NCI-H82 treated with DMSO at 0.1 percent for 48 hours (cell line): ENCODE results near the gene OR52A1.
"Not testable (repeated sequence)": the region's sequence is repeated elsewhere in the genome, so short reads cannot be mapped to it uniquely, and the experiment has no call there.

ENCODE experiments used
- DNase-seq: peaks from one replicate; lab custom pipeline; 2025; ENCODE audit not compliant: unreplicated experiment; lab: John Stamatoyannopoulos, UW

OR52A1 gene

DNA sequence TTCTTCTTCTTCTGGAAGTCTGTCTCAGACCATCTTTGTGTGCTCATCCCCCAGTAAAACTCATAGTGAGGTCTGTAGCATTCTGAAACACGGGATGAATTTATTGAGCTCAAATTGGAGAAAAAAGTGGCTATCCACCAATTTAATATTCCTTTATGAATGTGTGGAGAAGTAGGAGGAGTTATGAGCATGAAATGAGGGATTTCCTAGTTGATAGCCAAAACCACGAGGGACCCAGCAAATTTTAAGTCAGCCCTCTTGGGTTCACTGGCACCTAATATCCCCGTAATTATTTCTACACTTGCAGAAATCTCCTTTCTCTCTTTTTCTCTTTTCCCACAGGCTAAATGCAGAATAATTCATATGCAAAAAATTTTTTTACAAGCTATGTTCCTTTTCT lies at the start of gene OR52A1:
TSS of gene OR52A1 (minus strand) at position 101 of the 400 bp plus-strand sequence. CDS start 2,388 bp downstream, outside the sequence.
- no peak for DNase-seq

- no peak for DNase-seq
Measured at GRCh38 chr11:5203366-5203765, 48.8 kb upstream of the OR52A1 start.

DNA sequence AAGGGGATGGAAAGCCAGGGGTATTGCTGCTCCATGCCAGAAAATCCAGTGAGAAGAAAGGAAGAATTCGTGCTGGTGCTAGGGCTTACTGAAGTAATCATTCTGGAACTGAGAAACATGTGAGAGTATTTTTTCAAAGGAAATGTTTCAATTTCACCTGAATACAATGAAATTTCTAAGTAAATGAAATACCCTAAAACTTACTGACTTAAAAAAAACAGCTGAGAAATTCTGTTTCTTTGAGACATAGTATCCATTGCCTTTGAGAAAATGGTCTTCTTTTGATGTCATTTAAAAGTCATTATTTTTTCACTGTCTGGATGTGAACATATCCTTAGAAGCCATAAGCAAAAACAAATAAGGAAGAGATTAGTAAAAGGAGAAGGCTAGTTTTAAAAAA lies 46.0 kb upstream of the OR52A1 start, which contains the start of gene OR51V1:
TSS of gene OR51V1 (minus strand) at position 101 of the 400 bp plus-strand sequence. CDS start at position 101, 0 bp downstream.
- DNase-seq = no peak

- no peak for DNase-seq
Measured at GRCh38 chr11:5198285-5198684, 43.7 kb upstream of the OR52A1 start.

DNA sequence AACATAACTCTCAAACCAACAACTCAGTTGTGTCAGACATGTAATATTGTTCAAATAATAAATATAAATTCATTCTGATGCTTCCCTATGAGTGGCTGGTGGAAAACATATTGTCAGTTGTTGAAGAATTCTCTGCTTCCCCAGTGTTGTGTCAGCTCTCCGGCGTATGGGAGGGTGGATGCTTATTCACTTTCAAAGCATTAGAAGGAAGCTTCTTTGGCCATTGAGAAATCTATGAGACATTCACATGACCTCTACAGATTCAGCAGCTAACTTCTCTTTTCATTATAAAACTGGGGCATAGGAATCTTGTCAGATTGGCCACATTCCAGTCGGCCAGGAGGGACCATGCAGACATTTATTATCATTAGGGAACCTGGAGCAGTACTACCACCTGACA lies 43.0 kb upstream of the OR52A1 start:
- DNase-seq = no peak

- no peak for DNase-seq
Measured at GRCh38 chr11:5196731-5197130, 42.2 kb upstream of the OR52A1 start.

GRCh38 chr11:5196067-5196466 lies 41.5 kb upstream of the OR52A1 start:
- DNase-seq = no peak

DNA sequence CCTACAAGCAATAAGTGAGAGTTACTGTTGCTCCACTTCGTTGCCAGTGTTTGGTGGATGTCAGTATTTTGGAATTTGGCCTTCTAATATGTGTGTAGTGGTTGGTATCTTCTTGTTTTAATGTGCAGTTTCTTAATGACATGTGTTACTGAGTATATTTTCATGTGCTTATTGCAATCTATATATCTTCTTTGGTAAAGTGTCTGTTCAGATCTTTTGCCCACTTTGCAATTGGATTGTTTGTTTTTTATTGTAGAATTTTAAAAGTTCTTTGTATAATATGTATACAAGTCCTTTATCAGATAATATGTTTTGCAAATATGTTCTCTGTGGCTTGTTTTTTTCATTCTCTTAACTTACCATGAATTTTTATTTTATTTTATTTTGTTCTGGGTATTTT lies 38.2 kb upstream of the OR52A1 start:
- no peak for DNase-seq

GRCh38 chr11:5188201-5188600 lies 33.6 kb upstream of the OR52A1 start:
- DNase-seq = no peak

GRCh38 chr11:5178046-5178837 lies 23.7 kb upstream of the OR52A1 start:
- no peak for DNase-seq

DNA sequence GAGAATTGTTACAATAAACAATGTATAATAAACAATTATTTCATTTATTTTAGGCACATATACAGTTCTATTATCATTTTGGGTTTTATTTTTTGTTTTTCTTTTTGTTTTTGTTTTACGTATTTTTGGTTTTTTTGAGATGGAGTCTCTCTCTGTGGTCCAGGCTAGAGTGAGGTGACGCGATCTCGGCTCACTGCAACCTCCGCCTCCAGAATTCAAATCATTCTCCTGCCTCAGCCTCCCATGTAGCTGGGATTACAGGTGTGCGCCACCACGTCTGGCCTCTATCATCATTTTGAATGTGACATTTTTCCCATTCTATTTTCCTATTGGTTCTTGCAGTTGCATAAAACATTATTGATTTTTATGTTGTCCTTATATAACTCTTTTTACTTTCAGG lies 20.4 kb upstream of the OR52A1 start:
- DNase-seq = no peak

DNA sequence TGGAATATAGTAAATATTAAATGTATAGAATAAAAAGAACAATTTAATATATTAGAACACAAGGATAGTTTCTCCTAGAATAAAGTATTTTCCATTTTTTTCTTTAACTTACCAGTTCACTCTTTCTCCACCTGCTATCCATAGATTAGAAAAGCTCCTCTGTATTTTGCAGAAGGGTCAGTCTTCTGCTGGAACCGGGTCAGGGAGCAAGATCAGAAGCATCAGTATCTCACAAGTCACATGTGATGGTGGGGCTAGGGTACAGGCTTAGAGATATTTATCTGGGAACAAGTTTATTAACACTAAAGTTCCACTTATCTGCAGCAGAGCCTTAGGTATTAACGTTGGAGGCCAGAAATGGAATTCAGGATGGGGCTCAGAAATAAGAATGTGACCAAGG lies 17.3 kb upstream of the OR52A1 start:
- DNase-seq = no peak

- DNase-seq = not testable (repeated sequence)
Measured at GRCh38 chr11:5165898-5166297, 11.3 kb upstream of the OR52A1 start.

- not testable (repeated sequence) for DNase-seq
Measured at GRCh38 chr11:5164807-5165206, 10.2 kb upstream of the OR52A1 start.

DNA sequence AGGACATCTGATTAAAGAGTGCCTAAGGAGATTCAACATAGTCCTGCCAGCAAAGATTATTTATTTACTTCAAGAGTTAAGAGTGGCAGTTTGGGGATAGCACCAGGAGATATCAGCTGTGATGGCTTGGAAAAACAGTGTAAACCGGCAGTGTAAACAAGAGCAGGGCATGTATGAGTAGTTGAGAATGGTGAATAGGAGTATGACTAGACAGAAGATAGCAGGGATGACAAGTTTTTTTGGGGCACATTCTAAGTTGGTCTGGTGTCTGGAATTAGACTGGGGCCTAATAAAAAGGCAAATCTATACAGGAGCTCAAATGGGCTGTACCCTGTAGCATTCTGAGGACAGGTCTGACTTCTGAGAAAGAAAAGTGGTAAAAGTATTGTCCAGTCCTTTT lies 6.5 kb upstream of the OR52A1 start:
- DNase-seq = not testable (repeated sequence)

DNA sequence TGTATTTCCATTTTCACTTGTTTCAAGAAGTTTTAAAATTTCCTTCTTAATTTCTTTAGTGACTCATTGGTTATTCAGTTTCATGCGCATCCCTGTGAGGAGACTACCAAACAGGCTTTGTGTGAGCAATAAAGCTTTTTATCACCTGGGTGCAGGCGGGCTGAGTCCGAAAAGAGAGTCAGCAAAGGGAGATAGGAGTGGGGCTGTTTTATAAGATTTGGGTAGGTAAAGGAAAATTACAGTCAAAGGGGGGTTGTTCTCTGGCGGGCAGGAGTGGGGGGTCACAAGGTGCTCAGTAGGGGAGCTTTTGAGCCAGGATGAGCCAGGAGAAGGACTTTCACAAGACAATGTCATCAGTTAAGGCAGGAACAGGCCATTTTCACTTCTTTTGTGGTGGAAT lies 5.7 kb upstream of the OR52A1 start:
- DNase-seq = not testable (repeated sequence)

DNA sequence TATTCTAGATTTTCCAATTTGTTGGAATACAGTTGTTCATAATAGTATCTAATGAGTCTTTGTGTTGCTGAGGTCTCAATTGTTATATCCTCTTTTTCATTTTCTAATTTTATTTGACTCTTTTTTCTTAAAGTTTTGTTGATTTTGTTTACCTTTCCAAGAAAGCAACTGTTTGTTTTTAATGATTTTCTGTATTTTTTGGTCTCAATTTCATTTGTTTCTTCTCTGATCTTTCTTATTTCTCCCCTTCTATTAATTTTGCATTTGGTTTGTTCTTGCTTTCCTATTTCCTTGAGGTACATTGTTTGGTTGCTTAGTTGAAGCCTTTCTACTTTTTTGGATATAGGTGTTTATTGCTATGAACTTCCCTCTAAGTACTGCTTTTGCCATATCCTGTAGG lies 5.2 kb upstream of the OR52A1 start:
- DNase-seq = no peak

DNA sequence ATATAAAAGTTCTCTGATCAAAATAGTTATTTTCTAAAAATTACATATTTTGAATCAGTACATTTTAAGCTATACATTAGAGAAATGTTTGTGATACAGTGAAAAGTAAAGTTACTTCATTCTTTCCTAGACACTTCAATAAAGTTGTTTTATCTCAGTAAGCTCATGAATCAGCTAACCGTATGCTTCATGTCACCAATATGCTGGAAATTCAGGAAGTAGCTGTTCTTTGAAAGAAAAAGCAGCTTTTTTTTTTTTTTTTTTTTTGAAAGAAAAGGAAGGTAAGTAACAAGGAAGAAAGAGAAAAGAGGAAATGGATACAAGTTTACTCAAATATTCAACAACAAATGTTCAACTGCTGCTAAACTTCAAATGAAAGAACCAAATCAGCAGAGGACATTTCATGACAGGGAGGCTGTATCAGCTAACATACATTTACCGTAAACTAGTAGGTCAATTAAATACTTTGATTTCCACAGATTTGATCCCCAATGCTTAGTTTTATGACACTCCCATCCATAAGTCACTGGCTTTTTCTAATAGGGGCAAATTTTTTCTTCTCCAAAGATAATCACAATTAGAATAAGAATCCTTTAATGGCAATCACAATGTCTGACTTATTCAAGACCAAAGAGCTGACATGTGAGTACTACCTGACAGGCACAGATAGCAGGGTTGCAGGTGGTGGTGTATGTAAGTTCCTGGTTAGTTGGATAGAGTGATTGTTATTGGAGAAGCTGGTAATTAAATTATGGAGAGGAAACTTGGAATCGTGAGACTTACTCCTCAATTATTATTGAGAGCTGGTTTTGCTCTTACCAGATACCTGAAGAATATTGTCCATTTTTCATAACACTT lies 754 bp downstream of the OR52A1 start:
- no peak for DNase-seq

- no peak for DNase-seq
Measured at GRCh38 chr11:5151713-5152153, 2.8 kb downstream of the OR52A1 start.

DNA sequence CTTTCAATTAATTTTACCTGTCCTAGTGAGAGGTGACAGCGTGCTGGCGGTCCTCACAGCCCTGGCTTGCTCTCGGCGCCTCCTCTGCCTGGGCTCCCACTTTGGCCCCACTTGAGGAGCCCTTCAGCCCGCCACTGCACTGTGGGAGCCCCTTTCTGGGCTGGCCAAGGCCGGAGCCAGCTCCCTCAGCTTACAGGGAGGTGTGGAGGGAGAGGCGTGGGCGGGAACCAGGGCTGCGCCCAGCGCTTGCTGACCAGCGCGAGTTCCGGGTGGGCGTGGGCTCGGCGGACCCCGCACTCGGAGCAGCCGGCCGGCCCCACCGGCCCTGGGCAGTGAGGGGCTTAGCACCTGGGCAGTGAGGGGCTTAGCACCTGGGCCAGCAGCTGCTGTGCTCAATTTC lies 10.4 kb downstream of the OR52A1 start:
- not testable (repeated sequence) for DNase-seq

DNA sequence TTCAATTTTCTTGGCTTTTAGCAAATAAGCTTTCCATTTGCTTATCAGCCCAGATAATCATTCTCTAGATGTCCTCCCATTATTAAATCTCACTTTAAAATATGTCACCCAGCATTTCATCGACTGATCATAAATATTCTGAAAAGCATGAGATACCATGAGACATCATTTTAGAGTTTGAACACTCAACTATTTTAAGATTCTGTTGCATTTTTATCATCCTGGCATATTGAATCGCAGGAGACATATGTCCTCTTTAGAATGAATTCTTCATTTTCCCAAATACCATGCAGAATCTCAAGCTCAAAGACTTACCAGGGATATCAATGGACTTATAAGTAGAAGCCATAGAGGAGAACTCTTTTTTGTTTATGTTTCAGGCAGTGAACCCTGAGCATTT lies 16.6 kb downstream of the OR52A1 start, which contains the start of gene OR52A5:
TSS of gene OR52A5 (minus strand) at position 361 of the 400 bp plus-strand sequence. CDS start 5,714 bp downstream, outside the sequence.
- no peak for DNase-seq

GRCh38 chr11:5137014-5137413 lies 17.5 kb downstream of the OR52A1 start:
- DNase-seq = no peak
